ENCODE data around the gene TMED9. TPM values are rescaled to one million over a fixed set of nuclear protein-coding genes. Genes with fewer than 3 reads are reported as not detected.

The TMED9 gene
- total and polyA plus RNA-seq, 10 of the 15 experiments (the other 5 are each of a cell fraction or from before 2014, with no cell fraction given) = 35.7 to 144 (median 105) TPM

GRCh38 chr5:177555665-177556064 is 36.3 kb upstream of the TMED9 start (continued):
- TF ChIP-seq SPI1 (IDR thresholded peaks at IDR 0.05; ENCODE audit: borderline replicate concordance, insufficient read depth, low read depth, low read length) (no peak), E2F8 (IDR thresholded peaks at IDR 0.05; ENCODE audit: low read depth, partially characterized antibody) (no peak), KDM1A (IDR thresholded peaks at IDR 0.05; ENCODE audit: borderline replicate concordance) (no peak), NR2F1 (conservative IDR thresholded peaks at IDR 0.05) (no peak), CHD4 (IDR thresholded peaks at IDR 0.05) (no peak), WRNIP1 (IDR thresholded peaks at IDR 0.05; ENCODE audit: borderline replicate concordance, low read depth, low read length) (no peak), JUND (IDR thresholded peaks at IDR 0.05; ENCODE audit: low read depth, low read length) (no peak), RELB (IDR thresholded peaks at IDR 0.05; ENCODE audit: low read depth) (no peak), YY1 (IDR thresholded peaks at IDR 0.05; ENCODE audit: low read depth, low read length) (no peak), TCF7 (IDR thresholded peaks at IDR 0.05; ENCODE audit: borderline replicate concordance) (no peak), CREB1 (IDR thresholded peaks at IDR 0.05; ENCODE audit: low read depth) (no peak), CREM (IDR thresholded peaks at IDR 0.05; ENCODE audit: low read depth) (no peak), HDAC2 (IDR thresholded peaks at IDR 0.05) (no peak)
